Sigmoid colon (tissue), 7 donors: ENCODE results near the gene CDH7. TPM values are rescaled to one million over a fixed set of nuclear protein-coding genes. Genes with fewer than 3 reads are reported as not detected.

Source experiments
- DNase-seq: peaks from one replicate; pipeline ENCODE4 v3.0.0-alpha.2; 2019
- H3K27ac ChIP-seq, 4 donors: fragments of 200-600 bp; sonication (generic); one replicate each; pipeline ENCODE4 v1.5.1; 2016 to 2019; ENCODE audit warnings: mild to moderate bottlenecking in 1 of 4
- H3K27me3 ChIP-seq, 3 donors: fragments of 200-600 bp; sonication (generic); one replicate each; pipeline ENCODE4 v1.5.1; 2019; ENCODE audit warnings: mild to moderate bottlenecking in 1 of 3
- H3K36me3 ChIP-seq, 4 donors: fragments of 200-600 bp; sonication (generic); one replicate each; pipeline ENCODE4 v1.5.1; 2016 to 2019
- H3K4me1 ChIP-seq, 4 donors: fragments of 200-600 bp; sonication (generic); one replicate each; pipeline ENCODE4 v1.5.1; 2017 to 2019
- H3K4me3 ChIP-seq, 4 donors: fragments of 200-600 bp; sonication (generic); one replicate each; pipeline ENCODE4 v1.5.1; 2017 to 2019; ENCODE audit warnings: mild to moderate bottlenecking in 2 of 4, moderate library complexity in 1 of 4
- H3K9me3 ChIP-seq, 4 donors: fragments of 200-600 bp in 3 of 4; sonication (generic) in 3 of 4; one replicate each; pipeline versions ENCODE4 v1.5.1 to v1.6.1; 2013 to 2019
- EP300 ChIP-seq, 4 donors: sonication (generic); formaldehyde crosslinking; IDR thresholded peaks; one replicate each; pipeline ENCODE4 v1.6.1; 2017; ENCODE audit warnings: antibody characterized with exemption in 4 of 4
- POLR2A ChIP-seq, 2 donors: fragments of 450-650 bp; IDR thresholded peaks; one replicate each; pipeline ENCODE4 v1.6.1; 2016; ENCODE audit warnings: antibody characterized with exemption in 2 of 2, mild to moderate bottlenecking in 2 of 2, moderate library complexity in 2 of 2
- POLR2AphosphoS5 ChIP-seq, 4 donors: sonication (generic); formaldehyde crosslinking; IDR thresholded peaks; one replicate each; pipeline ENCODE4 v1.6.1; 2017; ENCODE audit warnings: antibody characterized with exemption in 4 of 4
- WGBS, 2 donors: extraction: QIAGEN DNeasy Blood & Tissue Kit; methylation state at CpG; one replicate each; pipeline ENCODE4 v1.1.7; 2013; 5-methylcytosine and 5-hydroxymethylcytosine counted together
- intact Hi-C: fragments of 100-400 bp; cut with DNase I; formaldehyde crosslinking; loops from one replicate; pipeline ENCODE4 v1.15.1; 2023
- polyA plus RNA-seq, 3 donors: library from polyadenylated mRNA; stranded (reverse); fragments of 200-250 nt; gene quantifications; one replicate each; pipeline ENCODE4 v1.2.3, GENCODE V29; 2013
- total RNA-seq, 4 donors: library from RNA; depleted of rRNA; stranded (reverse); fragments of >200 nt; gene quantifications; one replicate each; pipeline ENCODE4 v1.1.0, GENCODE V29; 2016
- TF ChIP-seq, protein P1 (sequence below), 4 experiments: fragments of 450-650 bp in 3 of 4; fragments of 200-600 bp in 1 of 4; IDR thresholded peaks; one replicate each; pipeline ENCODE4 v1.5.1; 2016 to 2019; ENCODE audit warnings: antibody characterized with exemption in 4 of 4, mild to moderate bottlenecking in 3 of 4, moderate library complexity in 2 of 4
- donor health status: healthy with polysubstance abuse.
- donor health status: Bipolar disorder and iron deficiency.
- donor health status: healthy.

The CDH7 gene, protein sequence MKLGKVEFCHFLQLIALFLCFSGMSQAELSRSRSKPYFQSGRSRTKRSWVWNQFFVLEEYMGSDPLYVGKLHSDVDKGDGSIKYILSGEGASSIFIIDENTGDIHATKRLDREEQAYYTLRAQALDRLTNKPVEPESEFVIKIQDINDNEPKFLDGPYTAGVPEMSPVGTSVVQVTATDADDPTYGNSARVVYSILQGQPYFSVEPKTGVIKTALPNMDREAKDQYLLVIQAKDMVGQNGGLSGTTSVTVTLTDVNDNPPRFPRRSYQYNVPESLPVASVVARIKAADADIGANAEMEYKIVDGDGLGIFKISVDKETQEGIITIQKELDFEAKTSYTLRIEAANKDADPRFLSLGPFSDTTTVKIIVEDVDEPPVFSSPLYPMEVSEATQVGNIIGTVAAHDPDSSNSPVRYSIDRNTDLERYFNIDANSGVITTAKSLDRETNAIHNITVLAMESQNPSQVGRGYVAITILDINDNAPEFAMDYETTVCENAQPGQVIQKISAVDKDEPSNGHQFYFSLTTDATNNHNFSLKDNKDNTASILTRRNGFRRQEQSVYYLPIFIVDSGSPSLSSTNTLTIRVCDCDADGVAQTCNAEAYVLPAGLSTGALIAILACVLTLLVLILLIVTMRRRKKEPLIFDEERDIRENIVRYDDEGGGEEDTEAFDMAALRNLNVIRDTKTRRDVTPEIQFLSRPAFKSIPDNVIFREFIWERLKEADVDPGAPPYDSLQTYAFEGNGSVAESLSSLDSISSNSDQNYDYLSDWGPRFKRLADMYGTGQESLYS
- not detected for total RNA-seq
- polyA plus RNA-seq = under 1 TPM in 1 of 3 donors, not detected in 2; 0.01 TPM

DNA sequence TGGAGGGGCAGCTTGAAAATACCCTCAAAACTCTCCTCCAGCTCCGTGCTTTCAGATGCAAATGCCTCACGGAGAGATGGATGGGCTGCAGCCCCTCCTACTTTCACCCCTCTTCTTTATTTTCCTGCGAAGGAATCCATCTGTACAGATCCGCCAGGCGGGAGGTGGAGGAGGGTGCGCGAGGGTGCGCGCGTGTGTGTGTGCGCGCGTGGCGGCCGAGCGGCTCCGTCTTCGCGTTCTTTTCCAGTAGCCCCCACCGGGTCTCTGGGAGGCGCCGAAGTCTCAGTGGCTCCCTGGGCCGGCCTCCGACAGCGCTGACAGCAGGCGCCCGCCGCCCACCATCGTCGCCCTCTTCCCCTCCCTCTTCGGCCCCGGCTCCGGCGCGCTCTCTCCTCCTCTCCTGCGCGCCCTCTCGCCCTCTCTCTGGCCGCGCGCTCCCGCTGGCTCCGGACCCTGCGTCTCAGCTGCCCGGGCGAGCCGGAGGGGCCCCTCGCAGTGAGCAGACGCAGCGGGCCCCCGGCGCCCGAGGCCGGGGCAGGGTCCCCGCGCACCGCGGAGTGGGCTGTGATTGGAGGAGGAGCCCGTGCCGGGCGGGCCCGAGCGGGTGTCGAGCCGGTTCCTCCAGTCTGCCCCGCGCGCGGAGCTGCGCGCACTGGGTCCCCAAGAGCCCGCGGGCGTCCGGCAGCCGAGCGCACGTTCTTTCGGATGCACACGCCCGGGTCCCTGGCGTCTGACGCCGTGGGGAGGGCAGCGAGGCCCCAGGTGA lies at the start of gene CDH7:
TSS of gene CDH7 (plus strand) at position 624 of the 766 bp plus-strand sequence. CDS start 11,831 bp downstream, outside the sequence.
- intact Hi-C loops = no loop called here
- H3K36me3 ChIP-seq = no peaks in the 10 kb centered on the region
- peaks cover 7 to 36% (median 9%) of the 10 kb centered on the region in 3 donors for H3K27me3 ChIP-seq
- TF ChIP-seq EP300 (IDR thresholded peaks at IDR 0.05) (no peak), POLR2A (IDR thresholded peaks at IDR 0.05) (no peak), POLR2AphosphoS5 (IDR thresholded peaks at IDR 0.05) (no peak)
- TF ChIP-seq, protein P1, sequence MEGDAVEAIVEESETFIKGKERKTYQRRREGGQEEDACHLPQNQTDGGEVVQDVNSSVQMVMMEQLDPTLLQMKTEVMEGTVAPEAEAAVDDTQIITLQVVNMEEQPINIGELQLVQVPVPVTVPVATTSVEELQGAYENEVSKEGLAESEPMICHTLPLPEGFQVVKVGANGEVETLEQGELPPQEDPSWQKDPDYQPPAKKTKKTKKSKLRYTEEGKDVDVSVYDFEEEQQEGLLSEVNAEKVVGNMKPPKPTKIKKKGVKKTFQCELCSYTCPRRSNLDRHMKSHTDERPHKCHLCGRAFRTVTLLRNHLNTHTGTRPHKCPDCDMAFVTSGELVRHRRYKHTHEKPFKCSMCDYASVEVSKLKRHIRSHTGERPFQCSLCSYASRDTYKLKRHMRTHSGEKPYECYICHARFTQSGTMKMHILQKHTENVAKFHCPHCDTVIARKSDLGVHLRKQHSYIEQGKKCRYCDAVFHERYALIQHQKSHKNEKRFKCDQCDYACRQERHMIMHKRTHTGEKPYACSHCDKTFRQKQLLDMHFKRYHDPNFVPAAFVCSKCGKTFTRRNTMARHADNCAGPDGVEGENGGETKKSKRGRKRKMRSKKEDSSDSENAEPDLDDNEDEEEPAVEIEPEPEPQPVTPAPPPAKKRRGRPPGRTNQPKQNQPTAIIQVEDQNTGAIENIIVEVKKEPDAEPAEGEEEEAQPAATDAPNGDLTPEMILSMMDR (IDR thresholded peaks at IDR 0.05) = no peak
- no peak within 1 kb of the TSS for H3K27ac ChIP-seq
- DNase-seq = no peak
- H3K4me3 ChIP-seq = peak within 1 kb of the TSS in 3 of 4 donors; percentile 27 to 47 (median 32)
- H3K9me3 ChIP-seq = no peaks in the 10 kb centered on the region
- 2 to 3% methylated on average over 85 of the region's 85 CpGs for WGBS, 2 donors
- H3K4me1 ChIP-seq = peaks cover 0 to 13% (median 8%) of the 10 kb centered on the region in 4 donors

- no peaks in the 10 kb centered on the region for H3K36me3 ChIP-seq
- no peak for DNase-seq
- no peaks in the 10 kb centered on the region for H3K9me3 ChIP-seq
- no peak for TF ChIP-seq POLR2A (IDR thresholded peaks at IDR 0.05)
- TF ChIP-seq EP300 (IDR thresholded peaks at IDR 0.05) = no peak
- TF ChIP-seq, protein P1 (IDR thresholded peaks at IDR 0.05) = no peak
- TF ChIP-seq POLR2AphosphoS5 (IDR thresholded peaks at IDR 0.05) = no peak
- intact Hi-C loops = no loop called here
- 69 to 81% methylated on average over 1 of the region's 1 CpG for WGBS, 2 donors
- no peaks in the 10 kb centered on the region for H3K27me3 ChIP-seq
- no peaks in the 10 kb centered on the region for H3K4me1 ChIP-seq
- no peak overlapping the region for H3K27ac ChIP-seq
- no peak overlapping the region for H3K4me3 ChIP-seq
Measured at GRCh38 chr18:65704046-65704445, 46.8 kb upstream of the CDH7 start.

GRCh38 chr18:65706646-65707045 lies 44.2 kb upstream of the CDH7 start:
- TF ChIP-seq, protein P1 (IDR thresholded peaks at IDR 0.05) = no peak
- no peak for TF ChIP-seq POLR2AphosphoS5 (IDR thresholded peaks at IDR 0.05)
- TF ChIP-seq EP300 (IDR thresholded peaks at IDR 0.05) = no peak
- TF ChIP-seq POLR2A (IDR thresholded peaks at IDR 0.05) = no peak
- H3K9me3 ChIP-seq = no peaks in the 10 kb centered on the region
- H3K36me3 ChIP-seq = no peaks in the 10 kb centered on the region
- intact Hi-C loops = no loop called here
- WGBS, 2 donors = 45 to 96% methylated on average over 1 of the region's 1 CpG
- H3K4me3 ChIP-seq = no peak overlapping the region
- no peaks in the 10 kb centered on the region for H3K4me1 ChIP-seq
- no peaks in the 10 kb centered on the region for H3K27me3 ChIP-seq
- DNase-seq = no peak
- no peak overlapping the region for H3K27ac ChIP-seq

- DNase-seq = no peak
- no peak for TF ChIP-seq EP300 (IDR thresholded peaks at IDR 0.05)
- TF ChIP-seq, protein P1 (IDR thresholded peaks at IDR 0.05) = no peak
- TF ChIP-seq POLR2AphosphoS5 (IDR thresholded peaks at IDR 0.05) = no peak
- TF ChIP-seq POLR2A (IDR thresholded peaks at IDR 0.05) = no peak
- intact Hi-C loops = no loop called here
- no peaks in the 10 kb centered on the region for H3K27me3 ChIP-seq
- no peaks in the 10 kb centered on the region for H3K36me3 ChIP-seq
- no peaks in the 10 kb centered on the region for H3K4me1 ChIP-seq
- WGBS, 2 donors = 39 to 59% methylated on average over 1 of the region's 1 CpG
- H3K4me3 ChIP-seq = no peak overlapping the region
- no peaks in the 10 kb centered on the region for H3K9me3 ChIP-seq
- H3K27ac ChIP-seq = no peak overlapping the region
Measured at GRCh38 chr18:65711493-65711892, 39.3 kb upstream of the CDH7 start.
